Thyroid gland (tissue), 4 donors: Measurements from ENCODE around the gene SLC39A8. TPM values are rescaled to one million over a fixed set of nuclear protein-coding genes. Genes with fewer than 3 reads are reported as not detected.

Experiments
- DNase-seq, 2 donors: peaks; one replicate each; pipeline ENCODE4 v3.0.0-alpha.2; 2019
- H3K27ac ChIP-seq, 3 donors: fragments of 200-600 bp; sonication (generic); 1 replicate in 2 of 3; 2 replicates in 1 of 3; pipeline ENCODE4 v1.5.1; 2016 to 2019; ENCODE audit warnings: mild to moderate bottlenecking in 1 of 3, moderate library complexity in 1 of 3
- H3K27me3 ChIP-seq: fragments of 200-600 bp; sonication (generic); one replicate; pipeline ENCODE4 v1.5.1; 2019
- H3K36me3 ChIP-seq, 2 donors: fragments of 200-600 bp; sonication (generic); one replicate each; pipeline ENCODE4 v1.5.1; 2016 to 2019
- H3K4me1 ChIP-seq, 2 donors: fragments of 200-600 bp; sonication (generic); one replicate each; pipeline ENCODE4 v1.5.1; 2017 to 2019
- H3K4me3 ChIP-seq, 3 donors: fragments of 200-600 bp; sonication (generic); replicated peaks in 1 of 3; 1 replicate in 2 of 3; 2 replicates in 1 of 3; pipeline ENCODE4 v1.5.1; 2016; ENCODE audit warnings: mild to moderate bottlenecking in 1 of 3
- H3K9me3 ChIP-seq: fragments of 200-600 bp; sonication (generic); one replicate; pipeline ENCODE4 v1.5.1; 2017
- POLR2A ChIP-seq, 2 donors: fragments of 450-650 bp; IDR thresholded peaks; one replicate each; pipeline ENCODE4 v1.6.1; 2017; ENCODE audit warnings: antibody characterized with exemption in 2 of 2, mild to moderate bottlenecking in 2 of 2, moderate library complexity in 1 of 2
- WGBS, 2 donors: methylation state at CpG; one replicate each; pipeline ENCODE4 v1.1.5; 2017; 5-methylcytosine and 5-hydroxymethylcytosine counted together
- intact Hi-C: fragments of 100-400 bp; cut with DNase I; formaldehyde crosslinking; loops from one replicate; pipeline ENCODE4 v1.15.1; 2023
- total RNA-seq, 4 donors: library from RNA; depleted of rRNA; stranded (reverse); fragments of >200 nt; gene quantifications; one replicate each; pipeline ENCODE4 v1.2.3, GENCODE V29; 2016
- TF ChIP-seq, protein P1 (sequence below), 6 experiments: fragments of 200-600 bp in 3 of 6; fragments of 450-650 bp in 3 of 6; sonication (generic) in 3 of 6; IDR thresholded peaks; one replicate each; pipeline ENCODE4 v1.5.1; 2016 to 2019; ENCODE audit warnings: antibody characterized with exemption in 6 of 6, mild to moderate bottlenecking in 2 of 6, inconsistent platforms in 1 of 6, moderate library complexity in 1 of 6

The SLC39A8 gene
- total RNA-seq, 4 donors from 2014 or later, result 19.4 to 26.7 (median 23.9) TPM

DNA sequence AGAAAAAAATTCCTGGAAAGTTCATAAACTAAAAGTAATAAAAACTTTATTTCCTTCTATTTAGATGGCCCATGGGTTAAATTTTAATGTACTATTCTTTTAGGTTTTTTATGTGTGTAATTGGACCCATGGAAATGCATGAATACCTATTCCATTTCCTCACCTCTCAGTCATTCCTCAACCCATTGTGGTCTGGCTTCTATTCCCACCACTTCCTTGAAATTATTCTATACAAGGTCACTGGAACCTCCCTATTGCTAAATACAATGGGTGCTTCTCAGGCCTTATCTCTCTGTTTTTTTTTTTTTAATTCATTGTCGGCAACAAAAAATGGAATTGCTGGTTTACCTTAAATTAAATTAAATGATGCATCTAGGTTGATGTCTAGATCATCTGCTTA is 17.2 kb downstream of the SLC39A8 start:
- Histone ChIP-seq H3K4me3 (no peak overlapping the region), H3K27ac (no peak overlapping the region), H3K36me3 (no peaks in the 10 kb centered on the region), H3K4me1 (no peaks in the 10 kb centered on the region), H3K9me3 (no peaks in the 10 kb centered on the region), H3K27me3 (no peaks in the 10 kb centered on the region)
- TF ChIP-seq POLR2A (IDR thresholded peaks at IDR 0.05), result no peak
- TF ChIP-seq, protein P1, sequence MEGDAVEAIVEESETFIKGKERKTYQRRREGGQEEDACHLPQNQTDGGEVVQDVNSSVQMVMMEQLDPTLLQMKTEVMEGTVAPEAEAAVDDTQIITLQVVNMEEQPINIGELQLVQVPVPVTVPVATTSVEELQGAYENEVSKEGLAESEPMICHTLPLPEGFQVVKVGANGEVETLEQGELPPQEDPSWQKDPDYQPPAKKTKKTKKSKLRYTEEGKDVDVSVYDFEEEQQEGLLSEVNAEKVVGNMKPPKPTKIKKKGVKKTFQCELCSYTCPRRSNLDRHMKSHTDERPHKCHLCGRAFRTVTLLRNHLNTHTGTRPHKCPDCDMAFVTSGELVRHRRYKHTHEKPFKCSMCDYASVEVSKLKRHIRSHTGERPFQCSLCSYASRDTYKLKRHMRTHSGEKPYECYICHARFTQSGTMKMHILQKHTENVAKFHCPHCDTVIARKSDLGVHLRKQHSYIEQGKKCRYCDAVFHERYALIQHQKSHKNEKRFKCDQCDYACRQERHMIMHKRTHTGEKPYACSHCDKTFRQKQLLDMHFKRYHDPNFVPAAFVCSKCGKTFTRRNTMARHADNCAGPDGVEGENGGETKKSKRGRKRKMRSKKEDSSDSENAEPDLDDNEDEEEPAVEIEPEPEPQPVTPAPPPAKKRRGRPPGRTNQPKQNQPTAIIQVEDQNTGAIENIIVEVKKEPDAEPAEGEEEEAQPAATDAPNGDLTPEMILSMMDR (IDR thresholded peaks at IDR 0.05), result no peak
- intact Hi-C loops, result no loop called here
- 94% methylated on average over 1 of the region's 1 CpG for WGBS, 2 donors
- DNase-seq, result no peak

DNA sequence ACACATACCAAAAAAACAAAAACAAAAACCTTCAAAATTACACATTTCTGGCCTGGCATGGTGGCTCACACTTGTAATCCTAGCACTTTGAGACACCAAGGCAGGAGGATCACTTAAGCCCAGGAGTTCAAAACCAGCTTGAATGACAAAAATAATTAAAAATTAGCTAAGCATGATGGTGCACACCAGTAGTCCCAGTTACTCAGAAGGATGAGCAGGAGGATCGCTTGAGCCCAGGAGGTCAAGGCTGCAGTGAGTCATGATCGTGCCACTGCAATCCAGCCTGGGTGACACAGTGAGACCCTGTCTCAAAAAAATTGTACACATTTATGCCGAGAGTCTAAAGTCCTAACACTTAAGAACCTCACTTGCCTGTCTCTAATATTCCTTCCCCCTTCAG is 18.3 kb downstream of the SLC39A8 start:
- no peak overlapping the region for H3K4me3 ChIP-seq
- TF ChIP-seq, protein P1 (IDR thresholded peaks at IDR 0.05), result no peak
- no peak for TF ChIP-seq POLR2A (IDR thresholded peaks at IDR 0.05)
- no peak for DNase-seq
- H3K27ac ChIP-seq, result no peak overlapping the region
- no peaks in the 10 kb centered on the region for H3K4me1 ChIP-seq
- H3K27me3 ChIP-seq, result no peaks in the 10 kb centered on the region
- H3K9me3 ChIP-seq, result no peaks in the 10 kb centered on the region
- intact Hi-C loops, result no loop called here
- WGBS, 2 donors, result 96 to 98% methylated on average over 3 of the region's 3 CpGs
- H3K36me3 ChIP-seq, result no peaks in the 10 kb centered on the region

DNA sequence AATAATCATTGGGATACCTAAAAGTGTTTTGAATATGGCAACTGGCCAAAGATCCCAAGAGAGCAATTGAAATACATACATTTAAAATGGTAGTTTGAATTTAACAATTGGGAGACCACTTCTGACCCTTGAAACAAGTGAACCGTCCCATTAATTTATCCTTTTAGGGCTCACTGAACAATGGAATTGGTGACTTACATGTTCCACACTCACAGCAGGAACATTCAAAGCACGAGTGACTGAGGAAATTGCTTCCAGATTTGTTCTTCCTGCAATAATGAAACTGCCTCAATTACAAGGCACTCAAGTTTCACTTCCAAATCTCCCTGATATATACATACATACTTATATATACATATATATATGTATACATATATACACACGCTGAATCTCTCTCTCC is 20.6 kb downstream of the SLC39A8 start:
- intact Hi-C loops, result no loop called here
- 31 to 48% methylated on average over 3 of the region's 3 CpGs for WGBS, 2 donors
- no peak for DNase-seq
- H3K9me3 ChIP-seq, result no peaks in the 10 kb centered on the region
- H3K36me3 ChIP-seq, result no peaks in the 10 kb centered on the region
- no peak overlapping the region for H3K27ac ChIP-seq
- H3K4me3 ChIP-seq, result no peak overlapping the region
- H3K27me3 ChIP-seq, result no peaks in the 10 kb centered on the region
- H3K4me1 ChIP-seq, result peaks cover under 1 to 1% of the 10 kb centered on the region in 2 donors
- no peak for TF ChIP-seq POLR2A (IDR thresholded peaks at IDR 0.05)
- TF ChIP-seq, protein P1 (IDR thresholded peaks at IDR 0.05), result no peak

DNA sequence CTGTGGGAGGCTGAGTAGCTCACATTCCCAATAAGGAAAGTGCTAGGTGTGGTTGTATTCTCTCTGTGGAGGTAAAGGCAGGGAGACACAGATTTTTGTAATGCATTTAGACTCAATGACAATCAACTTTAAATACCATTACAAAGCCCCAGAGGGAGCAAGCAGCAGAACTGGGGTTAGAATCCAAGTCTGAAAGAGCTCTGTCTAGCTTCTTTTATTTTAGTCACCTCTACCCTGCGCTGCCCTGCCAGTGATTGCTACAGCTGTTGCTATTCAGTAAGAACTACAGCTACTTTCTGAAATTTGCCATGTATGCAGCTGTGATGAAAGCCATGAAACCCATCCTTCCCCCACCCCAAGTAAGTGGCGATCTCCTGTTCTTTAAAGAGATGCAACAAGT is 22.5 kb downstream of the SLC39A8 start:
- no peak overlapping the region for H3K4me3 ChIP-seq

DNA sequence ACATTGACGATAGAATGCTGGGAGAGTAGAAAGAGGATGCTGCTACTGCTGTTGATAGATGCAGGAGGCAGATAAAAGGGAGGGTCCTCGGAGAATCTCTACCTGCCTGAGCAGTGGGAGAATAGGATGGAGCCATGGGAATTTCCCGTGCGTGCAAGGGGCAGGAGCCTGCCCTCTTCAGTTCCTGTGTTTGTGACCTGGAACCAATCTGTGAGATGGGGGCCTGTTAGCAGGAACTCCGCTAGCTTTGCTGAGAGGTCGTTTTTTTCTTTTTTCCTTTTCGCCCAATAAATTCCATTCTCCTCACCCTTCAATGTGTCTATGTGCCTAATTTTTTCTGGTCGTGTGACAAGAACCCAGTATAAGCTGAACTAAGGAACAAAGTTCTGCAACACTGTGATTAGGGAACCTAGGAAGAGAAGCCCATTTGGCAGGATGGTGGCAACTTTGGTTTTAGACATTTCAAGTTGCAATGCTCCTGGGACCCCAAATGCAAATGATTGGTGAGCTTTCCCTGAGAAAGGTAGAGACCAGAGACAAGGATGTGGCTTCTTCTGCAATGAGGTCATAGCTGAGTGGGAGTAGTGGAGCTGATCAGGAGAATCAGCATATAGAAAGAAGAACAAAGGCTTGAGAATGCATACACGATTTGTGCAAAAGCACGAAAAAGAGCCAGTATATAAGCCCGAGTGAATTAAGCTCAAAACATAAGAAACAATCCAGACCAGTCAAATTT is 23.9 kb downstream of the SLC39A8 start:
- 90 to 91% methylated on average over 11 of the region's 11 CpGs for WGBS, 2 donors
- Histone ChIP-seq H3K4me1 (peaks cover 10 to 11% of the 10 kb centered on the region in 2 donors), H3K4me3 (no peak overlapping the region), H3K27ac (no peak overlapping the region), H3K27me3 (no peaks in the 10 kb centered on the region), H3K36me3 (no peaks in the 10 kb centered on the region), H3K9me3 (no peaks in the 10 kb centered on the region)
- no peak for DNase-seq
- intact Hi-C loops, result no loop called here
- TF ChIP-seq, protein P1 (IDR thresholded peaks at IDR 0.05), result no peak
- no peak for TF ChIP-seq POLR2A (IDR thresholded peaks at IDR 0.05)

More for the DNA sequence above, 22.5 kb downstream of the SLC39A8 start:
- 98 to 100% methylated on average over 2 of the region's 2 CpGs for WGBS, 2 donors
- intact Hi-C loops, result no loop called here
- TF ChIP-seq, protein P1 (IDR thresholded peaks at IDR 0.05), result no peak
- no peak for TF ChIP-seq POLR2A (IDR thresholded peaks at IDR 0.05)
- Histone ChIP-seq H3K4me1 (peaks cover 10 to 11% of the 10 kb centered on the region in 2 donors), H3K36me3 (no peaks in the 10 kb centered on the region), H3K27ac (no peak overlapping the region), H3K27me3 (no peaks in the 10 kb centered on the region), H3K9me3 (no peaks in the 10 kb centered on the region)
- no peak for DNase-seq
